Parathyroid adenoma (tissue), 2 donors: ENCODE results near the gene ADGRG6.

Source experiments
- H2AFZ ChIP-seq: fragments of 300-600 bp; sonication (generic); one replicate; pipeline ENCODE4 v1.7.0; 2017; ENCODE audit warnings: antibody characterized with exemption, mild to moderate bottlenecking
- H3K27ac ChIP-seq: fragments of 300-600 bp; sonication (generic); one replicate; pipeline ENCODE4 v1.7.0; 2017
- H3K27me3 ChIP-seq: fragments of 300-600 bp; sonication (generic); one replicate; pipeline ENCODE4 v1.7.0; 2017; ENCODE audit warnings: low read length; ENCODE audit not compliant: control insufficient read depth, insufficient read depth
- H3K36me3 ChIP-seq: fragments of 300-600 bp; sonication (generic); one replicate; pipeline ENCODE4 v1.7.0; 2017; ENCODE audit warnings: low read length; ENCODE audit not compliant: control insufficient read depth, insufficient read depth
- H3K4me1 ChIP-seq: fragments of 300-600 bp; sonication (generic); one replicate; pipeline ENCODE4 v1.7.0; 2017; ENCODE audit warnings: control low read depth
- H3K4me2 ChIP-seq: fragments of 300-600 bp; sonication (generic); one replicate; pipeline ENCODE4 v1.7.0; 2017; ENCODE audit warnings: low read length
- H3K4me3 ChIP-seq: fragments of 300-600 bp; sonication (generic); one replicate; pipeline ENCODE4 v1.7.0; 2017; ENCODE audit warnings: low read depth, low read length
- H3K79me2 ChIP-seq: fragments of 300-600 bp; sonication (generic); one replicate; pipeline ENCODE4 v1.7.0; 2017; ENCODE audit warnings: control low read depth
- H3K9ac ChIP-seq: fragments of 300-600 bp; sonication (generic); one replicate; pipeline ENCODE4 v1.7.0; 2017; ENCODE audit warnings: mild to moderate bottlenecking
- H3K9me3 ChIP-seq: fragments of 300-600 bp; sonication (generic); one replicate; pipeline ENCODE4 v1.7.0; 2017; ENCODE audit warnings: low read length; ENCODE audit not compliant: control insufficient read depth
- TF ChIP-seq, protein P1 (sequence below): fragments of 300-600 bp; sonication (generic); IDR thresholded peaks from one replicate; pipeline ENCODE4 v1.7.0; 2017; ENCODE audit warnings: antibody characterized with exemption, mild to moderate bottlenecking
- donor health status: primary hyperparathyroidism.

The ADGRG6 gene

DNA sequence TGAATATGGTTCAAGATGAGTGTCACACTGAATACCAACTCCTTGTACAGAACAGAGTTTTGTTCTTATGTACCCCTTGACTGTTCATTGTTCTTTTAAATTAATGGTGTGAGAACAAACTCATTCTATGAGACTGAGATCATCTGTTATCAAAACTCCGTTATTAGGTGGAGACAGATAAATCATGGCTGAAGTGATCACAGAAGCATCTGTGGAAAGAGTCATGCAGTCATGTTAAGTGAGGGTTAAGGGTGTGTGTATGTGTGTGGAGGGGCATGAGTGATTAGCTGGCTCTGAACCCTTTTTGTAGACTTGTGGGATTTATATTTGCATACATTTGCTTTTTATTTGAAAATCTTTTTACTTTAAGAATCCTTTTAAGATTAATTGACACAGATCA, 24.7 kb downstream of the ADGRG6 start:
- H2AFZ ChIP-seq = no peak overlapping the region
- no peak overlapping the region for H3K27ac ChIP-seq
- TF ChIP-seq, protein P1, sequence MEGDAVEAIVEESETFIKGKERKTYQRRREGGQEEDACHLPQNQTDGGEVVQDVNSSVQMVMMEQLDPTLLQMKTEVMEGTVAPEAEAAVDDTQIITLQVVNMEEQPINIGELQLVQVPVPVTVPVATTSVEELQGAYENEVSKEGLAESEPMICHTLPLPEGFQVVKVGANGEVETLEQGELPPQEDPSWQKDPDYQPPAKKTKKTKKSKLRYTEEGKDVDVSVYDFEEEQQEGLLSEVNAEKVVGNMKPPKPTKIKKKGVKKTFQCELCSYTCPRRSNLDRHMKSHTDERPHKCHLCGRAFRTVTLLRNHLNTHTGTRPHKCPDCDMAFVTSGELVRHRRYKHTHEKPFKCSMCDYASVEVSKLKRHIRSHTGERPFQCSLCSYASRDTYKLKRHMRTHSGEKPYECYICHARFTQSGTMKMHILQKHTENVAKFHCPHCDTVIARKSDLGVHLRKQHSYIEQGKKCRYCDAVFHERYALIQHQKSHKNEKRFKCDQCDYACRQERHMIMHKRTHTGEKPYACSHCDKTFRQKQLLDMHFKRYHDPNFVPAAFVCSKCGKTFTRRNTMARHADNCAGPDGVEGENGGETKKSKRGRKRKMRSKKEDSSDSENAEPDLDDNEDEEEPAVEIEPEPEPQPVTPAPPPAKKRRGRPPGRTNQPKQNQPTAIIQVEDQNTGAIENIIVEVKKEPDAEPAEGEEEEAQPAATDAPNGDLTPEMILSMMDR = no peak
- no peaks in the 10 kb centered on the region for H3K4me1 ChIP-seq
- H3K9me3 ChIP-seq = no peaks in the 10 kb centered on the region
- no peak overlapping the region for H3K4me3 ChIP-seq
- no peak overlapping the region for H3K9ac ChIP-seq
- H3K27me3 ChIP-seq = no peaks in the 10 kb centered on the region
- H3K36me3 ChIP-seq = no peaks in the 10 kb centered on the region
- H3K4me2 ChIP-seq = no peak overlapping the region
- no peaks in the 10 kb centered on the region for H3K79me2 ChIP-seq

DNA sequence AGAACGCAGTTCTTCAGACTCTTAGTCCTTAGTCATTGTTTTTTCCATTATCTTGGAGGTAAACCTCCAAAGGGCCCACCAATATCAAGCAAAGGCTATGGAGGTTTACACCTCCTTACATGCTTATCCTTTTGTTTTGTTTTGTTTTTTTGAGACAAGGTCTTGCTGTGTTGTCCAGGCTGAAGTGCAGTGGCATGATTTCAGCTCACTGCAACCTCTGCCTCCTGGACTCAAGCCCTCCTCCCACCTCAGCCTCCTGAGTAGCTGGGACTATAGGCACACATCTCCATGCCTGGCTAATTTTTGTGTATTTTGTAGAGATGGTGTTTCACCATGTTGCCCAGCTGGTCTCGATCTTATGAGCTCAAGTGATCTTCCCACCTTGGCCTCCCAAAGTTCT, 26.3 kb downstream of the ADGRG6 start:
- no peaks in the 10 kb centered on the region for H3K9me3 ChIP-seq
- H3K79me2 ChIP-seq = no peaks in the 10 kb centered on the region
- TF ChIP-seq, protein P1 = no peak
- no peaks in the 10 kb centered on the region for H3K4me1 ChIP-seq
- no peaks in the 10 kb centered on the region for H3K27me3 ChIP-seq
- H3K36me3 ChIP-seq = no peaks in the 10 kb centered on the region
- no peak overlapping the region for H3K9ac ChIP-seq
- H2AFZ ChIP-seq = no peak overlapping the region
- no peak overlapping the region for H3K27ac ChIP-seq
- no peak overlapping the region for H3K4me2 ChIP-seq
- no peak overlapping the region for H3K4me3 ChIP-seq

DNA sequence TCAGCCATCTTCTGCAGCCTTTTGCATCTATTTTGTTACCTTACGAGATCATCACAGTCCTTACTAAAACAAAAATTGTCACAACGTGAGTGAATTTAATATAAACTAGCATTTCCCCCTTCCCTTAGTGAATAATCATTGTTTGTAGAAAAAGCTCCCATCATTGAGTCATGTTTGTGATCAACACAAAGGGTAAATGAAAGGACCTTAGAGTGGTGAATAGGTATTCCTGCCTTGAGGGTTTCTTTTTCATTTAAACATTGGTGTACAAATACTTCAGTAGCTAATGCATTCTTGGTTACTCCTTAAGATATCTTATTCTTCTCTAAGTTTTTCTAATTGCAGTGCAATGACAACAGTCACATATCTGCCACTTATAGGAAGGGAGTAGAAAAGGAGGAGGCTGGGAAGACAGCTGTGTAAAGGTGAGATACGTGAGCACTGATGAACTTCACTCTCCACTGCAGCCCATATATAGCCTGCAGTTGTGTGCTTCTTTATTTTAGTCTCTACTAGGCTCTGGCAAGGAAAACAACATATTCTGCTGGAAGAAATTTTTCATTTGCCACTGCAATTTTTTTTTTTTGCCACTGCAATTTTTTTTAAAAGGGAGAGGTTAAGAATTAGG, 27.8 kb downstream of the ADGRG6 start:
- Histone ChIP-seq H3K4me1 (no peaks in the 10 kb centered on the region), H3K4me2 (no peak overlapping the region), H2AFZ (no peak overlapping the region), H3K4me3 (no peak overlapping the region), H3K9me3 (no peaks in the 10 kb centered on the region), H3K36me3 (no peaks in the 10 kb centered on the region), H3K79me2 (no peaks in the 10 kb centered on the region), H3K27ac (no peak overlapping the region), H3K9ac (no peak overlapping the region), H3K27me3 (no peaks in the 10 kb centered on the region)
- TF ChIP-seq, protein P1 = no peak

DNA sequence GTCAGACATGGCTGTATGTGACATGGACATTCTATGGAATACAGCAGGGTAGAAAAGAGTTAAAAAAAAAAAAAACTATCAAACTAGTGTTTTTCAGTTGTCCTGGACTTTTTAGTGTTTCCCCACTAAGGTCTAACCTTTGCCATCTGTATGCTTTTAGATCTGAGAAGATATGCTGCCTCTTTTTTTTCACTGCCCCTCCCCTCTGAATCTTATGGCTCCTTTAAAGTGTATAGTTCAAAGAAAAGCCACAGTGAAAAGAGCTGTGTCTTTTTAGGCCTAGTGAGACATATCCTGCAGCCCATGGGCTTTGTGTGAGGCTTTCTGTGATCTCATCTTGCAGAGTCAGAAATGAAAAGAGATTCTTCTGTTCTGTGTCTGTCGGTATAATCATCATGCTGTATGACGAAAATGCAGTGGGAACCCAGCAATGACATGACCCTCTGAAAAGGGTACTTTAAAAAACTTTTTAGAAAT, 29.3 kb downstream of the ADGRG6 start:
- TF ChIP-seq, protein P1 = no peak
- H3K9ac ChIP-seq = no peak overlapping the region

DNA sequence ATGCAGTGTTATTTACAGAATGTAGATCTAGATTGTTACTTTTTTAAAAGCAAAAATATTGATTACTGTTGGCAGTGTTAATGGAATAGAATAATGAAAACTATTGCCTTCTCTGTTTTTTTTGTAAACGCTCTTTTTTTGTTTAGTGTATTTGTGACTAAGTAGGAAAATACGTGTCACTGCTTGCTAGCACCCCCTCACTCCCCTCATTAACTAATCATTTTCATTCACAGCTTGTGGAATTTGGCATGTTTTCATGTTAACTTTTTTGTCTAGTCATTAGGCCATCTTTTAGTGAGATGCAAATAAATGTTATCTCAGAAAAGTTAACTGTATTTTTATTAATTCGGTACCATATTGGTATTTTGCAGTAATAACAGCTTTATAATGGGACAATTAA, 29.8 kb downstream of the ADGRG6 start:
- TF ChIP-seq, protein P1 = no peak
- H3K9me3 ChIP-seq = no peaks in the 10 kb centered on the region
- H3K27me3 ChIP-seq = no peaks in the 10 kb centered on the region
- H3K36me3 ChIP-seq = no peaks in the 10 kb centered on the region
- no peaks in the 10 kb centered on the region for H3K79me2 ChIP-seq
- no peak overlapping the region for H3K9ac ChIP-seq
- H3K4me3 ChIP-seq = no peak overlapping the region
- H3K4me1 ChIP-seq = no peaks in the 10 kb centered on the region
- no peak overlapping the region for H3K27ac ChIP-seq
- no peak overlapping the region for H3K4me2 ChIP-seq
- H2AFZ ChIP-seq = no peak overlapping the region

More for the DNA sequence above, 29.3 kb downstream of the ADGRG6 start:
- H3K79me2 ChIP-seq = no peaks in the 10 kb centered on the region
- no peak overlapping the region for H3K27ac ChIP-seq
- no peaks in the 10 kb centered on the region for H3K27me3 ChIP-seq
- no peak overlapping the region for H3K4me3 ChIP-seq
- no peaks in the 10 kb centered on the region for H3K36me3 ChIP-seq
- no peaks in the 10 kb centered on the region for H3K4me1 ChIP-seq
- H3K9me3 ChIP-seq = no peaks in the 10 kb centered on the region
- no peak overlapping the region for H3K4me2 ChIP-seq
- no peak overlapping the region for H2AFZ ChIP-seq
